Thymus (tissue), 11 donors: Measurements from ENCODE around the gene IGF2BP2. TPM values are rescaled to one million over a fixed set of nuclear protein-coding genes. Genes with fewer than 3 reads are reported as not detected.
"Not testable (repeated sequence)": the region's sequence is repeated elsewhere in the genome, so short reads cannot be mapped to it uniquely, and the experiment has no call there.

Experiments used
- DNase-seq, 9 donors: peaks; one replicate each; pipeline ENCODE4 v3.0.0-alpha.2; 2013; ENCODE audit warnings: low spot score in 9 of 9, low read depth in 6 of 9, missing footprints in 1 of 9
- H3K27ac ChIP-seq, 2 donors: one replicate each; pipeline ENCODE4 v1.5.1; 2013; ENCODE audit warnings: control low read depth in 1 of 2, low read depth in 1 of 2, low read length in 1 of 2, mild to moderate bottlenecking in 1 of 2, moderate library complexity in 1 of 2
- H3K27me3 ChIP-seq, 2 donors: one replicate each; pipeline ENCODE4 v1.5.1; 2013; ENCODE audit warnings: low read length in 1 of 2; ENCODE audit not compliant: control insufficient read depth in 2 of 2, insufficient read depth in 1 of 2
- H3K36me3 ChIP-seq, 2 donors: one replicate each; pipeline ENCODE4 v1.5.1; 2013; ENCODE audit warnings: low read length in 1 of 2, mild to moderate bottlenecking in 1 of 2, moderate library complexity in 1 of 2; ENCODE audit not compliant: control insufficient read depth in 2 of 2, insufficient read depth in 2 of 2
- H3K4me1 ChIP-seq, 2 donors: one replicate each; pipeline ENCODE4 v1.5.1; 2013; ENCODE audit warnings: low read length in 2 of 2; ENCODE audit not compliant: control insufficient read depth in 2 of 2, insufficient read depth in 2 of 2
- H3K4me3 ChIP-seq, 2 donors: one replicate each; pipeline ENCODE4 v1.5.1; 2013; ENCODE audit warnings: low read length in 2 of 2, control low read depth in 1 of 2, mild to moderate bottlenecking in 1 of 2
- H3K9me3 ChIP-seq, 2 donors: one replicate each; pipeline ENCODE4 v1.5.1; 2013; ENCODE audit warnings: low read length in 1 of 2, mild to moderate bottlenecking in 1 of 2; ENCODE audit not compliant: control insufficient read depth in 2 of 2, insufficient read depth in 1 of 2
- WGBS: extraction: QIAGEN DNeasy Blood & Tissue Kit; methylation state at CpG from one replicate; pipeline ENCODE4 v1.1.7; 2013; 5-methylcytosine and 5-hydroxymethylcytosine counted together
- polyA plus RNA-seq: library from polyadenylated mRNA; stranded (reverse); fragments of 200-250 nt; gene quantifications from one replicate; pipeline ENCODE4 v1.2.3, GENCODE V29; 2013
- total RNA-seq: library from RNA; stranded (reverse); fragments of 120-200 nt; gene quantifications from one replicate; pipeline ENCODE4 v1.2.4, GENCODE V29; 2013
- donor health status: healthy.

Gene IGF2BP2
- total and polyA plus RNA-seq, 2 donors: 2.0 to 12.1 TPM

DNA sequence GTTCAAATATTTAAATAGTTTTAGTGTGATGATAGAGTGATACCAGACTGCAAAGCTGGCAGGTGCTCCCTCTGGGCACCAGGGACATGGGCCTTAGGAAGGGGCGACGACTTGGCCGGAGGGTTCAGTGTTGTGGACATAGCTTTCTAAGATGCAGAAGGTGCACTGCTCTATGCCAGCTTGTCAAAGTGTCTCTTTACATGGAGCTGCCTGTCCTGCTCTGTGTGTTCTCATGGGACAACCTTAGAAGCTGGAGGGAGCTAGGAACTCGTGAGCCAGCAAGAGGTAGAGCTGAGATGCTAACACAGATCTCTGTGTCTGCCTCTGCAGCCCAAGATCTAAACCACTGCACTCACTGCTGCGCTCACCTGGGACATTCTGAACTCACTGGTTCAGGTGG, 160.9 kb downstream of the IGF2BP2 start:
- DNase-seq: no peak
- no peak overlapping the region for H3K4me3 ChIP-seq
- H3K36me3 ChIP-seq: peaks cover 0 to 3% of the 10 kb centered on the region in 2 donors
- H3K4me1 ChIP-seq: no peaks in the 10 kb centered on the region
- no peaks in the 10 kb centered on the region for H3K27me3 ChIP-seq
- H3K27ac ChIP-seq: no peak overlapping the region
- WGBS: 96% methylated on average over 5 of the region's 5 CpGs
- no peaks in the 10 kb centered on the region for H3K9me3 ChIP-seq

DNA sequence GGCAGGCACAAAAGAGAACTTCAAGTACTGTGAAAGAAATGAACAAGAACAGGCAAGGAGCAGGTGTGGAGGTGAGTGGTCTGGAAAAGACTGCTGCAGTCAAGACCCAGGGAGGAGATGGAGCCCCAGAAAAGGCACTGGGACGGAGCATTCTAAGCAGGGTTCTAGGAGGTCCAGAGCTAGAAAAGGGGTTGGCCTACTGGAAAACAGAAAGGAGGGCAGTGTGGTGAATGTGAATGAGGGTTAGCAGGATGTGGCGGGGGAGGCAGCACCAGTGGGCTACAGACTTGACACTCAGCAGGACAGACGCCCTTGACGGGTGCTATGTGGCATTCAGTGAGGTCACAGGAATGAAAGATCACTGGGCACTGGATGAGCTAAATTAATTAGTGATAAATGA, 163.1 kb downstream of the IGF2BP2 start:
- DNase-seq: no peak
- H3K27ac ChIP-seq: no peak overlapping the region
- no peaks in the 10 kb centered on the region for H3K4me1 ChIP-seq
- H3K36me3 ChIP-seq: peaks cover 0 to 11% of the 10 kb centered on the region in 2 donors
- WGBS: 91% methylated on average over 4 of the region's 4 CpGs
- no peaks in the 10 kb centered on the region for H3K27me3 ChIP-seq
- H3K4me3 ChIP-seq: no peak overlapping the region
- H3K9me3 ChIP-seq: no peaks in the 10 kb centered on the region

DNA sequence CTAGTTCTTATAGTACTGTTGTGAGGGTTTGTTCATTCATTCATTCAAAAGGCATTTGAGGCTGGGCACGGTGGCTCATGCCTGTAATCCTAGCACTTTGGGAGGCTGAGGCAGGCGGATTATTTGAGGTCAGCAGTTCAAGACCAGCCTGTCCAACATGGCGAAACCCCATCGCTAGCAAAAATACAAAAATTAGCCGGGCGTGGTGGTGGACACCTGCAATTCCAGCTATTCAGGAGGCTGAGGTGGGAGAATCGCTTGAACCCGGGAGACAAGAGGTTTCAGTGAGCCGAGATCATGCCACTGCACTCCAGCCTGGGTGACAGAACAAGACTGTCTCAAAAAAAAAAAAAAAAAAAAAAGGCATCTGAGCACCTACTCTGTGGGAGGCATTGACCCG, 163.5 kb downstream of the IGF2BP2 start:
- not testable (repeated sequence) for DNase-seq, H3K27ac ChIP-seq, H3K4me1 ChIP-seq, H3K27me3 ChIP-seq, H3K4me3 ChIP-seq, H3K9me3 ChIP-seq
- peaks cover 0 to 14% of the 10 kb centered on the region in 2 donors for H3K36me3 ChIP-seq
- WGBS: 96% methylated on average over 10 of the region's 10 CpGs

DNA sequence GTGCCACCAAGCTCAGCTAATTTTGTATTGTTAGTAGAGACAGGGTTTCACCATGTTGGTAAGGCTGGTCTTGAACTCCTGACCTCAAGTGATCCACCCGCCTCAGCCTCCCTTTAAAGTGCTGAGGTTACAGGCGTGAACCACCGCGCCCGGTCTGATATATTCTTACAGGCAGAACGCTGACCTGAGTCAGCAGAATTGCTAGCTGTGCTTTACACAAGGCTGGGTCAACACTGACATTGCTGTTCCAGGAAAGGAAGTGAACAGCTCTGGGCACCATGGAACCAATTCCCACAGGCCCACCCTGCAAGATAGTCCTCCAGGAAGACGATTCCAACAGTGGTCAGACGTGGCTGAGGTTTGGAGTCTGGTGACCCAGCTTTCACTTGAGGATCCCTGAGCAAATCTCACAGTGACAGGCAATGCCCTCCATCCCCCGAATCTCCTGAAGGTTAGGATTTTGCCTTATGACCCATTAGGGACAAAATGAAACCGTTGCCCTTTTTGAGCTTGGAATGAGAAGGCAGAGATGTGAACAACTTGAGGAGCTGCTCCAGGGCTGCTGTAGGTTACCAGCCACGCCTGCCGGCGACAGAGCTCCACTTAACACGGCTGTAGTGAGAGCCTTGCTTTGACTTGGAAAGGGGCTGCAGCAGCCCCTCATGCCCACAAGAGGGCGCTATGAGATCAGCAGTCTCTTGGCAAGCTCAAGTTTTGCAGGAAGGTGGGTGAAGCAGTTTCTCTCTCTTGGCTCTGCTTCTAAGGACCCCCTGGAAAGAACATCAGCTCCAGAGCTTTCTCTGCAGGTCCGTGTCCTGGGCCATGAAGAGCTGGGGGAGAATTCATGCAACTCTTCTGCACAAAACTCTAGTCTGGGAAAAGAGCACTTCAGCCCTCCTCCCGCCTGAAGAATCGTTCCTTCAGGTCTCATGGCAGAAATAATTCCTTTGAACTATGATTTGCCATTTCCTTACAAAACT, 164.6 kb downstream of the IGF2BP2 start:
- Histone ChIP-seq H3K36me3 (peaks cover 0 to 24% of the 10 kb centered on the region in 2 donors), H3K4me1 (no peaks in the 10 kb centered on the region), H3K27ac (no peak overlapping the region), H3K9me3 (no peaks in the 10 kb centered on the region), H3K4me3 (no peak overlapping the region), H3K27me3 (no peaks in the 10 kb centered on the region)
- peak; percentile 47 to 85 (median 72) for DNase-seq
- WGBS: 62% methylated on average over 18 of the region's 18 CpGs

DNA sequence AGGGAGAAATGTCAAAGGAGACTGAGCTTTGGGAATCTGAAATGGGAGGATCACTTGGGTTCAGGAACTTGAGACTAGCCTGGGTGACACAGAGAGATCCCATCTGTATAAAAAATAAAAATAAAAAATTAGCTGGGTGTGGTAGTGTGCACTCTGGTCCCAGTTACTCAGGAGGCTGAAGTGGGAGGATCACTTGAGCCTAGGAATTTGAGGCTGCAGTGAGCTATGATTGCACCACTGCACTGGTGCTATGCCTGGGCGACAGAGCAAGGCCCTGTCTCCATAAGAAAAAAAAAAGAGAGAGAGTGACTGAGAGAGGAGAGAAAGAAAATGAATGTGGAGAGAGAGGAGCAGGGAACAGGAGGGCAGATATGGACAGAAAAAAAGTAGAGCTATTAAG, 165.9 kb downstream of the IGF2BP2 start:
- H3K36me3 ChIP-seq: peaks cover 0 to 32% of the 10 kb centered on the region in 2 donors
- H3K4me3 ChIP-seq: no peak overlapping the region
- H3K4me1 ChIP-seq: no peaks in the 10 kb centered on the region
- no peak overlapping the region for H3K27ac ChIP-seq
- 87% methylated on average over 1 of the region's 1 CpG for WGBS
- no peaks in the 10 kb centered on the region for H3K27me3 ChIP-seq
- DNase-seq: no peak
- H3K9me3 ChIP-seq: no peaks in the 10 kb centered on the region

DNA sequence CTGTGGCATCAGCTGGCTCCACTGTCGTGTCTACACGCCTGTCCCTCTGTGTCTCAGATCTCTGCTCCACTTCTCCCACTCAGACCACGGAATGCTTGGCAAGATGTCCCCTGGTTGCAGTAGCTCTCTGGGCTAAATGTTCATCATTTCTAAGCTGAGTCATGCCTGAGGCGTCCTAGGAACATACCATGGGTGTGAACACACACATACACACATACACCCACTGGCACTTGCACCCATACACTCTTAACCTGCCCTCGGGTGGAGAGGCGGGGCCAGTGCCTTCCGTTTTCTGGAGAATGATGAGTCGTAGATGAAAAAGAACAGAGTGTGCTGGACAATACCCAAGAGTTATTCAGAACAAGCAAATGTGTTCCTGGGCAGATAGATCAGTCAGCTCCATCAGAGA, 166.3 kb downstream of the IGF2BP2 start:
- Histone ChIP-seq H3K4me3 (no peak overlapping the region), H3K27ac (no peak overlapping the region), H3K27me3 (no peaks in the 10 kb centered on the region), H3K36me3 (peaks cover 0 to 36% of the 10 kb centered on the region in 2 donors), H3K4me1 (no peaks in the 10 kb centered on the region), H3K9me3 (no peaks in the 10 kb centered on the region)
- 93% methylated on average over 8 of the region's 8 CpGs for WGBS
- DNase-seq: no peak

GRCh38 chr3:185657691-185658503, 166.9 kb downstream of the IGF2BP2 start:
- H3K27ac ChIP-seq: no peak overlapping the region
- WGBS: 96% methylated on average over 15 of the region's 15 CpGs
- no peaks in the 10 kb centered on the region for H3K27me3 ChIP-seq
- H3K36me3 ChIP-seq: peaks cover 0 to 36% of the 10 kb centered on the region in 2 donors
- H3K4me3 ChIP-seq: no peak overlapping the region
- H3K4me1 ChIP-seq: no peaks in the 10 kb centered on the region
- no peak for DNase-seq
- no peaks in the 10 kb centered on the region for H3K9me3 ChIP-seq

DNA sequence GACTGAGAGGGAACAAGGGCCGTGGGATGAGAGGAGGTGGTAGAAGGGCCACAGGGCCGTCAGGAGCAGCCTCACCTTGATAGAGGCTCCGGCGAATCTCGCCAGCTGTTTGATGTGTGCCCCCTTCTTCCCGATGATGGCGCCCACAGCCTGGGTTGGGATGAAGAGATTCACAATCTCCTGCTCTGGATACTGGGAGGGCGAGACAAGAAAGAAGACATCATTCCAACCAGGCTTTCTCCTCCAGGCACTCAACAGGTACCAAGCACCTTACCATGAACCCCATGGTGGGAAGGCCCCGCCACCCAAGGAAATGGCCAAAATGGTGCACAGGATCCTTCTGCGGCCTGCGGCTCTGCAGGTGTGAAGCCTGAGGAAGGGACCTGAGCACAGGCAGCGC, 167.6 kb downstream of the IGF2BP2 start:
- H3K4me3 ChIP-seq: no peak overlapping the region
- DNase-seq: no peak
- H3K27ac ChIP-seq: no peak overlapping the region
- peaks cover 0 to 36% of the 10 kb centered on the region in 2 donors for H3K36me3 ChIP-seq
- 97% methylated on average over 12 of the region's 12 CpGs for WGBS
- H3K27me3 ChIP-seq: no peaks in the 10 kb centered on the region
- no peaks in the 10 kb centered on the region for H3K9me3 ChIP-seq
- H3K4me1 ChIP-seq: no peaks in the 10 kb centered on the region

DNA sequence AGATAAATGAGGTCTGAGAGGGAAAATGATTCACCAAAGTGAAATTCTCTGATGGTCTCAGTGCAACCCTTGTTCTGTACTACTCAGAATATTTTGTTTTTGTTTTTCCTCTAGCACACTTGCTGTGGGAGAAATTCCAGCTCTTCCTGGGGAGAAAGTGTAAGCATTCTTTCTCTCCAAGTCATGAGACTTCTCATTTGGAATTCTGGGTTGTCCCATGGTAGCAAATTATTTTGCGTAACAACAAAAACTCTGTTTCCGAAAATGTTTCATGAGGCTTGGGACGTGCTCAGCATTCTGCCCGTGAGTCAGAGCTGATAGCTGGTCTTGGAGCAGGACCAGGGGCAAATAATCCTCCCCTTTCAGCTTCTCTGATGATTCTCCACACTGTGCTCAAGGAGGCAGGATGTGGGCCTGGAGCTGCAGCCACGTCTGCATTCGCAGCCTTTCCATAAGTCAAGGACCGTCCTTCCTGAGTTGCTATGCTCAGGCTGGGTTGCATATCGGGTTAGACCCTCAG, 168.5 kb downstream of the IGF2BP2 start:
- Histone ChIP-seq H3K4me1 (no peaks in the 10 kb centered on the region), H3K27ac (no peak overlapping the region), H3K4me3 (no peak overlapping the region), H3K36me3 (peaks cover 0 to 41% of the 10 kb centered on the region in 2 donors), H3K9me3 (no peaks in the 10 kb centered on the region), H3K27me3 (no peaks in the 10 kb centered on the region)
- 97% methylated on average over 8 of the region's 8 CpGs for WGBS
- no peak for DNase-seq
